Glutamatergic neuron (in vitro differentiated cells): ENCODE measurements around the gene B3GAT1. TPM values are rescaled to one million over a fixed set of nuclear protein-coding genes. Genes with fewer than 3 reads are reported as not detected.

Experiments
- DNase-seq: peaks from one replicate; pipeline ENCODE4 v3.0.0; 2022
- H3K27ac Mint-ChIP-seq: one replicate; pipeline ENCODE4 v1.8.0; 2020; ENCODE audit warnings: mild to moderate bottlenecking, mixed read lengths, inconsistent platforms; ENCODE audit not compliant: unreplicated experiment
- H3K27me3 Mint-ChIP-seq: one replicate; pipeline ENCODE4 v1.8.0; 2020; ENCODE audit warnings: mild to moderate bottlenecking, moderate library complexity, mixed read lengths, inconsistent platforms; ENCODE audit not compliant: unreplicated experiment
- H3K36me3 Mint-ChIP-seq: one replicate; pipeline ENCODE4 v1.8.0; 2020; ENCODE audit warnings: mild to moderate bottlenecking, mixed read lengths, inconsistent platforms; ENCODE audit not compliant: unreplicated experiment
- H3K4me1 Mint-ChIP-seq: one replicate; pipeline ENCODE4 v1.8.0; 2020; ENCODE audit warnings: mild to moderate bottlenecking, low read depth, mixed read lengths, inconsistent platforms; ENCODE audit not compliant: unreplicated experiment
- H3K4me3 Mint-ChIP-seq: one replicate; pipeline ENCODE4 v1.8.0; 2020; ENCODE audit warnings: mild to moderate bottlenecking, mixed read lengths, inconsistent platforms; ENCODE audit not compliant: unreplicated experiment
- H3K9me3 Mint-ChIP-seq: one replicate; pipeline ENCODE4 v1.8.0; 2020; ENCODE audit warnings: mild to moderate bottlenecking, moderate library complexity, mixed read lengths, inconsistent platforms; ENCODE audit not compliant: unreplicated experiment
- CTCF ChIP-seq: fragments of 200-600 bp; sonication (generic); IDR thresholded peaks from one replicate; pipeline ENCODE4 v1.5.0; 2021; ENCODE audit not compliant: partially characterized antibody, unreplicated experiment
- long read RNA-seq: library from polyadenylated mRNA; unstranded; transcript quantifications from one replicate; pipeline ENCODE4 v2.0.0, GENCODE V29; 2020; ENCODE audit not compliant: unreplicated experiment
- total RNA-seq: library from RNA; stranded (reverse); fragmentation: NEBNext Ultra II Directional; extraction: Animal tissue kit (Norgen Biotek cat#: 25700); gene quantifications from one replicate; pipeline ENCODE4 v1.2.1, GENCODE V29; 2021; ENCODE audit not compliant: unreplicated experiment

The B3GAT1 gene
- total RNA-seq, result 240 TPM
- long read RNA-seq, partial matches to known transcripts, result 0 of 5 reads
- long read RNA-seq, other reads (novel, unspliced or antisense), result 5 of 5 reads

DNA sequence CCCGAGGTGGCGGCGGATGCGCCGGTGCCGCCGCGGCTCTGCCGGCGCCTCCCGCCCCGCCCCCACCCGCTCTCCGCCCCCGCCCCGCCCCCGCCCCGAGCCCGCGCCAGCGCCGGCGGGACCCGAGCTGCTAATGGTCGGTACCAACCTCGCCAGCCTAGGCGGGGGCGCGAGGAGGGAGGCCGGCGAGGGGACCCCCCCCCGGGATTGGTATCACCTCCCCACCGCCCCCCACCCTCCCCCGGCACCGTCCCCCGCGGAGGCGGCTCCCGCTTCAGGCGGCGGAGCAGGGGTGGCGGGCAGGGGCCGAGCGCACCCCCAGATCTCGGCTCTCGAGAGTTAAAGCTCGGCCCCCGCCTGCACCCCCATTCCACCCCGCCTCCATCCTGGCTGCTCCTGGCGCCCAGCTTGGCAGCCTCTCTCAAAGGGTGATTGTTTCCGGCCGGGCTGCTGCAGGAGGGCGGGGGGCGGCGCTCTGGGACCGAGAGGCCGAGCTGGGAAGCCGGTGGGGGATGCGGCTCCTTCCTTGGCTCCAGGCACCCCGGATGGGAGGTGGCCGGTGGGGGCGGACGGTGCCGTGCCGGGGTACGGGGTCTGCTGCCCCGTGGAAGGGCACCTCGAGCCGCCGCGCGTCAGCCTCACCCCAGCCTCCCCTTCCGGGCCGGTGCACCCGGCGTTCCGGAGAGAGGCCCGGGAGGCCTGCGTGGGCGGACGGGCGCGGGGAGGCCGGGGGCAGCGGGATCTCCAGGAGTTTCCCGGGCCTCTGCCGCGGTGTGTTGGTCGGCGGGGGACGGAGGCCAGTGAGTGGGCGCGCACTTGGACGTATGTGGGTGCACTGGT is at the start of gene B3GAT1:
Gene B3GAT1 (minus strand): TSS at position 40 of the 840 bp plus-strand sequence. CDS start 24,583 bp downstream, outside the sequence.
- TF ChIP-seq CTCF, result no peak
- H3K27ac Mint-ChIP-seq, result peak within 1 kb of the TSS; percentile 70
- peaks cover 57% of the 10 kb centered on the region for H3K4me1 Mint-ChIP-seq
- DNase-seq, result peak; percentile 74
- H3K36me3 Mint-ChIP-seq, result peaks cover 4% of the 10 kb centered on the region
- H3K9me3 Mint-ChIP-seq, result peaks cover 16% of the 10 kb centered on the region
- H3K4me3 Mint-ChIP-seq, result peak within 1 kb of the TSS; percentile 96
- peaks cover 9% of the 10 kb centered on the region for H3K27me3 Mint-ChIP-seq

DNA sequence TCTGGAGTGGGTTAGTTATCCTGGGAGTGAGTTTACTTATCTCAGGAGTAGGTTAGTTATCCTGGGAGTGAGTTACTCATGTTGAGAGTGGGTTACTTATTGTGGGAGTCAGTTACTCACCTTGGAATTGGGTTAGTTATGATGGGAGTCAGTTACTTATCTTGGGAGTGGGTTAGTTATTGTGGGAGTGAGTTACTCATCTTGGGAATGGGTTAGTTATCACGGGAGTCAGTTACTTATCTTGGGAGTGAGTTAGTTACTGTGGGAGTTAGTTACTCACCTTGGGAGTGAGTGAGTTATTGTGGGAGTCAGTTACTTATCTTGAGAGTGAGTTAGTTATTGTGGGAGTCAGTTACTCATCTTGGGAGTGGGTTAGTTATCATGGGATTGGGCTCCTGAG is 49.6 kb upstream of the B3GAT1 start:
- H3K4me1 Mint-ChIP-seq, result peaks cover 42% of the 10 kb centered on the region
- H3K27ac Mint-ChIP-seq, result no peak overlapping the region
- DNase-seq, result no peak
- no peak for TF ChIP-seq CTCF
- peaks cover 18% of the 10 kb centered on the region for H3K9me3 Mint-ChIP-seq
- peaks cover 8% of the 10 kb centered on the region for H3K36me3 Mint-ChIP-seq
- peaks cover 16% of the 10 kb centered on the region for H3K27me3 Mint-ChIP-seq
- H3K4me3 Mint-ChIP-seq, result no peak overlapping the region

DNA sequence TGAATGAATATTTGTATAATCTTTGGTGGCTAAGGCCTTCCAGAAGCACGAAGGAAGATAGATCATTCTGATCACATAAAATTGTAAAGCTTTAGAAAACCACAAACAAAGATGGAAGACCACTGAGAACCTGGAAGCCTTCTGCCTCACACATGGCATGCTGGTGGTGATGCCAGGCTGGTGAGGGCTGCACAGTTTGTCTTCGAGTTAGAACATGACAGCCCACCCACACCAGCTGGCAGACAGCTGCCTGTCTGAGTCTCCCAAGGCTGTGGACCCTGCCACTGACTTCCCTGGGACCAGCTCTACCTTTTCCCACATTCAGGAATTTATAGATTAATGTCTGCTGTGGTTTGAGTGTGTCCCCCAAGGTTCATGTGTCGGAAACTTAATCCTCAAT is 48.8 kb upstream of the B3GAT1 start:
- Mint-ChIP-seq H3K27me3 (peaks cover 15% of the 10 kb centered on the region), H3K36me3 (peaks cover 8% of the 10 kb centered on the region), H3K4me1 (peaks cover 44% of the 10 kb centered on the region), H3K9me3 (peaks cover 16% of the 10 kb centered on the region), H3K27ac (peak overlapping the region; percentile 12), H3K4me3 (no peak overlapping the region)
- DNase-seq, result no peak
- no peak for TF ChIP-seq CTCF

- Mint-ChIP-seq H3K27me3 (peaks cover 15% of the 10 kb centered on the region), H3K9me3 (peaks cover 16% of the 10 kb centered on the region)
- no peak for DNase-seq
Measured at GRCh38 chr11:134460062-134460561, 48.1 kb upstream of the B3GAT1 start.

More at GRCh38 chr11:134460062-134460561, 48.1 kb upstream of the B3GAT1 start:
- Mint-ChIP-seq H3K27ac (peak overlapping the region; percentile 85), H3K36me3 (peaks cover 9% of the 10 kb centered on the region), H3K4me1 (peaks cover 38% of the 10 kb centered on the region), H3K4me3 (peak overlapping the region; percentile 79)
- no peak for TF ChIP-seq CTCF
